ENCODE measurements around the gene DIDO1.

Gene DIDO1

GRCh38 chr20:62832212-62832922 is 93.9 kb downstream of the DIDO1 start:
- peaks cover 3% of the 10 kb centered on the region for H3K27me3 Mint-ChIP-seq (ENCODE audit: low read depth, poor library complexity)
- no peak for DNase-seq
- no peak overlapping the region for H3K4me3 Mint-ChIP-seq

GRCh38 chr20:62831854-62832211 is 94.5 kb downstream of the DIDO1 start:
- Mint-ChIP-seq H3K9me3 (no peaks in the 10 kb centered on the region), H3K36me3 (ENCODE audit: low read depth) (no peaks in the 10 kb centered on the region), H3K4me3 (no peak overlapping the region), H3K27me3 (ENCODE audit: low read depth, poor library complexity) (peaks cover 3% of the 10 kb centered on the region), H3K4me1 (peaks cover 42% of the 10 kb centered on the region), H3K27ac (peak overlapping the region; percentile 48)
- no peak for DNase-seq
- no peak for TF ChIP-seq CTCF (IDR thresholded peaks at IDR 0.05)

More at GRCh38 chr20:62832212-62832922, 93.9 kb downstream of the DIDO1 start:
- H3K4me1 Mint-ChIP-seq, result peaks cover 42% of the 10 kb centered on the region
- TF ChIP-seq CTCF (IDR thresholded peaks at IDR 0.05), result no peak
- peak overlapping the region; percentile 48 for H3K27ac Mint-ChIP-seq
- H3K9me3 Mint-ChIP-seq, result no peaks in the 10 kb centered on the region
- no peaks in the 10 kb centered on the region for H3K36me3 Mint-ChIP-seq (ENCODE audit: low read depth)

GRCh38 chr20:62831361-62831788 is 94.9 kb downstream of the DIDO1 start:
- no peak for TF ChIP-seq CTCF (IDR thresholded peaks at IDR 0.05)
- peaks cover 37% of the 10 kb centered on the region for H3K4me1 Mint-ChIP-seq
- H3K4me3 Mint-ChIP-seq, result no peak overlapping the region
- no peaks in the 10 kb centered on the region for H3K36me3 Mint-ChIP-seq (ENCODE audit: low read depth)
- H3K9me3 Mint-ChIP-seq, result no peaks in the 10 kb centered on the region
- H3K27me3 Mint-ChIP-seq (ENCODE audit: low read depth, poor library complexity), result peaks cover 3% of the 10 kb centered on the region
- peak overlapping the region; percentile 48 for H3K27ac Mint-ChIP-seq
- no peak for DNase-seq

- peaks cover 3% of the 10 kb centered on the region for H3K27me3 Mint-ChIP-seq (ENCODE audit: low read depth, poor library complexity)
- peaks cover 33% of the 10 kb centered on the region for H3K4me1 Mint-ChIP-seq
- TF ChIP-seq CTCF (IDR thresholded peaks at IDR 0.05), result no peak
- H3K4me3 Mint-ChIP-seq, result no peak overlapping the region
- no peaks in the 10 kb centered on the region for H3K9me3 Mint-ChIP-seq
- H3K27ac Mint-ChIP-seq, result no peak overlapping the region
- no peak for DNase-seq
- H3K36me3 Mint-ChIP-seq (ENCODE audit: low read depth), result no peaks in the 10 kb centered on the region
Observed at GRCh38 chr20:62830821-62831220, 95.5 kb downstream of the DIDO1 start.

GRCh38 chr20:62830251-62830650 is 96.1 kb downstream of the DIDO1 start:
- TF ChIP-seq CTCF (IDR thresholded peaks at IDR 0.05), result no peak
- no peak for DNase-seq
- H3K27me3 Mint-ChIP-seq (ENCODE audit: low read depth, poor library complexity), result peaks cover 3% of the 10 kb centered on the region
- no peak overlapping the region for H3K27ac Mint-ChIP-seq
- peaks cover 27% of the 10 kb centered on the region for H3K4me1 Mint-ChIP-seq
- H3K4me3 Mint-ChIP-seq, result no peak overlapping the region
- H3K36me3 Mint-ChIP-seq (ENCODE audit: low read depth), result no peaks in the 10 kb centered on the region
- no peaks in the 10 kb centered on the region for H3K9me3 Mint-ChIP-seq

All from nephron progenitor cell (in vitro differentiated cells).